HEK293T (cell line): Measurements from ENCODE around the gene TDRD12.

Source experiments
- FOXM1 ChIP-seq: fragments of 450-650 bp; IDR thresholded peaks from 2 replicates; pipeline ENCODE4 v1.6.1; 2017; ENCODE audit warnings: mild to moderate bottlenecking, borderline replicate concordance
- LEF1 ChIP-seq: fragments of 450-650 bp; IDR thresholded peaks from 2 replicates; pipeline ENCODE4 v1.6.1; 2017; ENCODE audit warnings: mild to moderate bottlenecking, borderline replicate concordance
- ZNF384 ChIP-seq: fragments of 450-650 bp; IDR thresholded peaks from 2 replicates; pipeline ENCODE4 v1.6.1; 2016

GRCh38 chr19:32864318-32865007 is 144.9 kb downstream of the TDRD12 start:
- TF ChIP-seq FOXM1 (no peak), LEF1 (no peak), ZNF384 (no peak)
